ENCODE data around the gene SRC. TPM values are rescaled to one million over a fixed set of nuclear protein-coding genes. Genes with fewer than 3 reads are reported as not detected.

Gene SRC
- total and polyA plus RNA-seq, 2 experiments from 2014 or later: 8.0 to 25.9 TPM

- DNase-seq (ENCODE audit: low spot score): no peak
- no peaks in the 10 kb centered on the region for H3K27me3 Mint-ChIP-seq (ENCODE audit: insufficient read depth, low read depth, poor library complexity)
- Histone ChIP-seq H2AFZ (no peak overlapping the region), H3K9me2 (ENCODE audit: insufficient read depth) (no peaks in the 10 kb centered on the region), H3F3A (replicated peaks; ENCODE audit: low read depth) (0 out of 2 replicates have a peak, but pooled peaks cover 4% of the 10 kb centered on the region), H3K27me3 (ENCODE audit: insufficient read depth) (no peaks in the 10 kb centered on the region), H3K27ac (ENCODE audit: low read depth) (no peak overlapping the region), H4K20me1 (replicated peaks; ENCODE audit: insufficient read depth) (peaks cover 3% of the 10 kb centered on the region; the same call in 1 of the 2 replicates), H3K4me3 (no peak overlapping the region), H3K36me3 (ENCODE audit: insufficient read depth) (no peaks in the 10 kb centered on the region), H3K4me2 (no peak overlapping the region), H3K79me2 (replicated peaks; ENCODE audit: insufficient read depth) (peaks cover 37% of the 10 kb centered on the region), H3K4me1 (ENCODE audit: insufficient read depth) (0 out of 2 replicates have a peak, but pooled peaks cover under 1% of the 10 kb centered on the region)
- TF ChIP-seq ETS1 (IDR thresholded peaks at IDR 0.05): no peak
- no peak for TF ChIP-seq JUNB (IDR thresholded peaks at IDR 0.05; ENCODE audit: unreplicated experiment)
- no peak for TF ChIP-seq CTCF (conservative IDR thresholded peaks at IDR 0.05; ENCODE audit: low read depth in 2 of 2)
- TF ChIP-seq NANOG (IDR thresholded peaks at IDR 0.05; ENCODE audit: borderline replicate concordance): no peak
- TF ChIP-seq EZH2 (IDR thresholded peaks at IDR 0.05; ENCODE audit: low read depth, unreplicated experiment): no peak
- no peak for TF ChIP-seq POLR2AphosphoS5 (IDR thresholded peaks at IDR 0.05; ENCODE audit: low read depth)
- TF ChIP-seq EZH2phosphoT487 (IDR thresholded peaks at IDR 0.05; ENCODE audit: unreplicated experiment): no peak
- no peak for TF ChIP-seq ZNF114 (CRISPR knock-in tag; IDR thresholded peaks at IDR 0.05)
- TF ChIP-seq STAT1 (IDR thresholded peaks at IDR 0.05; ENCODE audit: unreplicated experiment): no peak
- TF ChIP-seq CREB1 (CRISPR knock-in tag; IDR thresholded peaks at IDR 0.05; ENCODE audit: low read depth): no peak
- TF ChIP-seq ZNF462 (CRISPR knock-in tag; IDR thresholded peaks at IDR 0.05): no peak
- no peak for TF ChIP-seq ZNF331 (CRISPR knock-in tag; IDR thresholded peaks at IDR 0.05; ENCODE audit: low read depth)
- no peak for TF ChIP-seq REST (IDR thresholded peaks at IDR 0.05; ENCODE audit: unreplicated experiment)
- no peak overlapping the region; the same call in 1 of the 2 replicates for H3K27ac Mint-ChIP-seq
- H3K9me3 Mint-ChIP-seq: no peaks in the 10 kb centered on the region
- ATAC-seq: no peak
- peaks cover 30% of the 10 kb centered on the region for H3K36me3 Mint-ChIP-seq (ENCODE audit: low read depth)
- H3K4me3 Mint-ChIP-seq: no peak overlapping the region
- peaks cover 13% of the 10 kb centered on the region for H3K4me1 Mint-ChIP-seq
Observed at GRCh38 chr20:37299718-37300528, 46.0 kb upstream of the SRC start.
